DOHH2 (cell line): ENCODE measurements around the gene MDFIC2.

ENCODE experiments used
- H3F3A ChIP-seq: fragments of 200-600 bp; sonication (generic), shearing (Covaris generic); 2 replicates; pipeline ENCODE4 v1.6.0; 2016; ENCODE audit warnings: antibody characterized with exemption, mild to moderate bottlenecking; ENCODE audit not compliant: control insufficient read depth, insufficient read depth
- H3K27ac ChIP-seq: fragments of 200-600 bp; sonication (generic); 2 replicates; pipeline ENCODE4 v1.5.1; 2014; ENCODE audit warnings: low read depth, mild to moderate bottlenecking, low read length, moderate library complexity
- H3K27me3 ChIP-seq: fragments of 200-600 bp; sonication (generic); 2 replicates; pipeline ENCODE4 v1.6.1; 2014; ENCODE audit warnings: mild to moderate bottlenecking, low read length, mixed read lengths; ENCODE audit not compliant: control insufficient read depth
- H3K36me3 ChIP-seq: fragments of 200-600 bp; sonication (generic); 2 replicates; pipeline ENCODE4 v1.6.1; 2014; ENCODE audit warnings: mild to moderate bottlenecking, low read length, moderate library complexity, mixed read lengths; ENCODE audit not compliant: control insufficient read depth
- H3K4me1 ChIP-seq: fragments of 200-600 bp; sonication (generic); 2 replicates; pipeline ENCODE4 v1.6.1; 2014; ENCODE audit warnings: mild to moderate bottlenecking, low read length, mixed read lengths; ENCODE audit not compliant: control insufficient read depth
- H3K4me2 ChIP-seq: fragments of 200-600 bp; sonication (generic); 2 replicates; pipeline ENCODE4 v1.6.0; 2014; ENCODE audit warnings: mild to moderate bottlenecking, low read length, moderate library complexity
- H3K4me3 ChIP-seq: fragments of 200-600 bp; sonication (generic); 2 replicates; pipeline ENCODE4 v1.5.1; 2014; ENCODE audit warnings: mild to moderate bottlenecking, low read length, mixed read lengths
- H3K79me2 ChIP-seq: fragments of 200-600 bp; sonication (generic); 2 replicates; pipeline ENCODE4 v1.6.1; 2014; ENCODE audit warnings: mild to moderate bottlenecking, low read length, mixed read lengths; ENCODE audit not compliant: control insufficient read depth
- H3K9me2 ChIP-seq: fragments of 200-600 bp; sonication (generic); replicated peaks from 2 replicates; pipeline ENCODE4 v1.6.1; 2014; ENCODE audit warnings: mild to moderate bottlenecking, low read length, mixed read lengths; ENCODE audit not compliant: control insufficient read depth
- H3K9me3 ChIP-seq: fragments of 200-600 bp; sonication (generic); 2 replicates; pipeline ENCODE4 v1.6.1; 2014; ENCODE audit warnings: antibody characterized with exemption, low read length, mixed read lengths; ENCODE audit not compliant: control insufficient read depth, insufficient read depth
- H4K20me1 ChIP-seq: fragments of 200-600 bp; sonication (generic); 2 replicates; pipeline ENCODE4 v1.6.0; 2014; ENCODE audit warnings: low read depth, mild to moderate bottlenecking, antibody characterized with exemption, low read length, moderate library complexity; ENCODE audit not compliant: control insufficient read depth, insufficient read depth
- CTCF ChIP-seq: fragments of 200-600 bp; sonication (generic); IDR thresholded peaks from one replicate; pipeline ENCODE4 v1.5.1; 2014; ENCODE audit warnings: antibody characterized with exemption, mild to moderate bottlenecking, low read depth, low read length; ENCODE audit not compliant: poor library complexity, severe bottlenecking
- EZH2phosphoT487 ChIP-seq: fragments of 200-600 bp; sonication (generic); IDR thresholded peaks from 2 replicates; pipeline ENCODE4 v1.6.1; 2017; ENCODE audit warnings: borderline replicate concordance, mild to moderate bottlenecking, antibody characterized with exemption, low read length, moderate library complexity, mixed read lengths

MDFIC2 gene

GRCh38 chr3:70256566-70256965, 55.9 kb downstream of the MDFIC2 start:
- H3K27me3 ChIP-seq: no peaks in the 10 kb centered on the region
- no peaks in the 10 kb centered on the region for H3K4me1 ChIP-seq
- H3F3A ChIP-seq: no peaks in the 10 kb centered on the region
- H3K79me2 ChIP-seq: no peaks in the 10 kb centered on the region
- H3K9me3 ChIP-seq: no peaks in the 10 kb centered on the region
- H3K27ac ChIP-seq: no peak overlapping the region
- no peaks in the 10 kb centered on the region for H3K36me3 ChIP-seq
- H3K4me3 ChIP-seq: no peak overlapping the region
- no peak overlapping the region for H3K4me2 ChIP-seq
- no peaks in the 10 kb centered on the region for H3K9me2 ChIP-seq
- H4K20me1 ChIP-seq: no peaks in the 10 kb centered on the region
- TF ChIP-seq CTCF (no peak), EZH2phosphoT487 (no peak)

GRCh38 chr3:70250492-70250891, 61.9 kb downstream of the MDFIC2 start:
- H3K4me1 ChIP-seq: no peaks in the 10 kb centered on the region
- no peak overlapping the region for H3K27ac ChIP-seq
- H3K79me2 ChIP-seq: no peaks in the 10 kb centered on the region
- no peak for TF ChIP-seq EZH2phosphoT487
- no peak for TF ChIP-seq CTCF
- H3K9me3 ChIP-seq: no peaks in the 10 kb centered on the region
- no peak overlapping the region for H3K4me2 ChIP-seq
- no peak overlapping the region for H3K4me3 ChIP-seq
- H4K20me1 ChIP-seq: no peaks in the 10 kb centered on the region
- H3K9me2 ChIP-seq: no peaks in the 10 kb centered on the region
- H3K36me3 ChIP-seq: no peaks in the 10 kb centered on the region
- no peaks in the 10 kb centered on the region for H3F3A ChIP-seq
- no peaks in the 10 kb centered on the region for H3K27me3 ChIP-seq

- H3K36me3 ChIP-seq: no peaks in the 10 kb centered on the region
- H3K79me2 ChIP-seq: no peaks in the 10 kb centered on the region
- no peaks in the 10 kb centered on the region for H3K9me3 ChIP-seq
- no peak overlapping the region for H3K4me3 ChIP-seq
- no peaks in the 10 kb centered on the region for H3K9me2 ChIP-seq
- no peaks in the 10 kb centered on the region for H3K4me1 ChIP-seq
- no peak for TF ChIP-seq CTCF
- TF ChIP-seq EZH2phosphoT487: no peak
- H3K27me3 ChIP-seq: no peaks in the 10 kb centered on the region
- no peak overlapping the region for H3K27ac ChIP-seq
- no peaks in the 10 kb centered on the region for H4K20me1 ChIP-seq
- no peak overlapping the region for H3K4me2 ChIP-seq
- H3F3A ChIP-seq: no peaks in the 10 kb centered on the region
These were observed 62.8 kb downstream of the MDFIC2 start for GRCh38 chr3:70249509-70250160.
